Type B pancreatic cell (in vitro differentiated cells): ENCODE results near the gene CAPN15. TPM values are rescaled to one million over a fixed set of nuclear protein-coding genes. Genes with fewer than 3 reads are reported as not detected.

Source experiments
- DNase-seq: peaks from one replicate; pipeline ENCODE4 v3.0.0; 2021; ENCODE audit warnings: mixed read lengths; ENCODE audit not compliant: unreplicated experiment; ENCODE audit errors: extremely low spot score
- H3K27ac Mint-ChIP-seq: 2 replicates; pipeline ENCODE4 v1.8.0; 2021; ENCODE audit warnings: mild to moderate bottlenecking, mixed read lengths
- H3K27me3 Mint-ChIP-seq: 2 replicates; pipeline ENCODE4 v1.8.0; 2021; ENCODE audit warnings: mixed read lengths
- H3K36me3 Mint-ChIP-seq: 2 replicates; pipeline ENCODE4 v1.8.0; 2021; ENCODE audit warnings: mixed read lengths
- H3K4me1 Mint-ChIP-seq: one replicate; pipeline ENCODE4 v1.8.0; 2021; ENCODE audit warnings: mixed read lengths; ENCODE audit not compliant: unreplicated experiment
- H3K4me3 Mint-ChIP-seq: 2 replicates; pipeline ENCODE4 v1.8.0; 2021; ENCODE audit warnings: mild to moderate bottlenecking, mixed read lengths
- H3K9me3 Mint-ChIP-seq: 2 replicates; pipeline ENCODE4 v1.8.0; 2021; ENCODE audit warnings: mixed read lengths
- CTCF ChIP-seq: fragments of 200-600 bp; sonication (generic); conservative IDR thresholded peaks from 2 replicates; pipeline ENCODE4 v1.5.0; 2021; ENCODE audit warnings: antibody characterized with exemption, mild to moderate bottlenecking
- total RNA-seq: library from RNA; stranded (reverse); gene quantifications from 2 replicates; pipeline ENCODE4 v1.2.1, GENCODE V29; 2021; ENCODE audit warnings: low replicate concordance

The CAPN15 gene
- total RNA-seq, 1 donor from 2014 or later = 52.3 TPM

DNA sequence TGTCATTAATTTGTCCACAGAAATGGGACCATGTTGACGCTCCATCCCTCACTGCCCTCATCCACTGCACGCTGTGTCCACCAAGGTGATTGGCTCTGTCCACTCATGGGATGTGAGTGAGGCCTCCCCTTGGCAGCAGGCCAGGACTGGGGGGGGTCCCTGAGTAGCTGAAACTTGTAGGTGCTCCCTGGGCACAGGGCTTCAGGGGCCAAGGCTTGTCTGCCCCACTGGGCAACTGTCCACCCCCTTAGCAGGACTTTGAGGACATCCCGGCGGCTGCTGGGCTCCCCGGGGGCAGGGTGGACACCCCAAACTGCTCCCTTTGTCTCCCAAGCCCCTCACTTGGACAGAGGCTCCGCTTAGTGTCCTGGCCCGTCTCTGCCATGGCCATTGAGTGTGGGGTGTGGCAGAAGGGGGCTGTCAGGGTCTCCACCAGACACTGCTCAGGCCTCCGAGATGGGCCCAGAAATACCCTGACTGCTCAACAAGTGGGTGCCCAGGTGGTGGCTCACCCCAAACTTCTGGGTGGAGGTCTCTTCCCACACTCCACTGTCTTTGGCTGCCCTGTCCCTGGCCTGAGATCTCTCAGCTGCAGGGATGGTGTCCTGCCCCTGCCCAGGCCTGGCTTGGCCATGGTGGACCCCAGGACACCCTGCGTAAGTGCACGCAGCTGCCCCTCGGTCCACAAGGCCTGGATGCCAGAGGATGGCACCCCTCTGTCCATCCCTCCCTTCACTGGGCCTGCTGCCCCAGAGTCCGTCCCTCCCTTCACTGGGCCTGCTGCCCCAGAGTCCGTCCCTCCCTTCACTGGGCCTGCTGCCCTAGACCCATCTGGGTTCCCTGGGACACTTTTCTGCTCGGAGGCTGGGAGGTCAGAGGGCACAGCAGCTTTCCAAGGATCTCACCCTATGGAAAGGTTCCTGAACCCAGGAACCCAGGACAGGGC is 59.4 kb downstream of the CAPN15 start:
- H3K9me3 Mint-ChIP-seq = no peaks in the 10 kb centered on the region
- H3K4me1 Mint-ChIP-seq = peaks cover 20% of the 10 kb centered on the region
- no peak for TF ChIP-seq CTCF
- H3K27ac Mint-ChIP-seq = peak overlapping the region; percentile 84
- H3K4me3 Mint-ChIP-seq = peak overlapping the region; percentile 86
- no peaks in the 10 kb centered on the region for H3K27me3 Mint-ChIP-seq
- no peak for DNase-seq
- peaks cover 4% of the 10 kb centered on the region for H3K36me3 Mint-ChIP-seq

- H3K27me3 Mint-ChIP-seq = no peaks in the 10 kb centered on the region
- peaks cover 28% of the 10 kb centered on the region for H3K4me1 Mint-ChIP-seq
- TF ChIP-seq CTCF = no peak
- peak overlapping the region; percentile 96 for H3K4me3 Mint-ChIP-seq
- no peaks in the 10 kb centered on the region for H3K9me3 Mint-ChIP-seq
- DNase-seq = no peak
- peak overlapping the region; percentile 99 for H3K27ac Mint-ChIP-seq
- H3K36me3 Mint-ChIP-seq = peaks cover 4% of the 10 kb centered on the region
Measured at GRCh38 chr16:588639-588888, 61.1 kb downstream of the CAPN15 start.

GRCh38 chr16:588889-589657 is 61.6 kb downstream of the CAPN15 start:
- H3K4me3 Mint-ChIP-seq = peak overlapping the region; percentile 98
- DNase-seq = peak; percentile 99
- H3K27me3 Mint-ChIP-seq = no peaks in the 10 kb centered on the region
- TF ChIP-seq CTCF = no peak
- H3K27ac Mint-ChIP-seq = peak overlapping the region; percentile 99
- peaks cover 4% of the 10 kb centered on the region for H3K36me3 Mint-ChIP-seq
- no peaks in the 10 kb centered on the region for H3K9me3 Mint-ChIP-seq
- H3K4me1 Mint-ChIP-seq = peaks cover 31% of the 10 kb centered on the region

DNA sequence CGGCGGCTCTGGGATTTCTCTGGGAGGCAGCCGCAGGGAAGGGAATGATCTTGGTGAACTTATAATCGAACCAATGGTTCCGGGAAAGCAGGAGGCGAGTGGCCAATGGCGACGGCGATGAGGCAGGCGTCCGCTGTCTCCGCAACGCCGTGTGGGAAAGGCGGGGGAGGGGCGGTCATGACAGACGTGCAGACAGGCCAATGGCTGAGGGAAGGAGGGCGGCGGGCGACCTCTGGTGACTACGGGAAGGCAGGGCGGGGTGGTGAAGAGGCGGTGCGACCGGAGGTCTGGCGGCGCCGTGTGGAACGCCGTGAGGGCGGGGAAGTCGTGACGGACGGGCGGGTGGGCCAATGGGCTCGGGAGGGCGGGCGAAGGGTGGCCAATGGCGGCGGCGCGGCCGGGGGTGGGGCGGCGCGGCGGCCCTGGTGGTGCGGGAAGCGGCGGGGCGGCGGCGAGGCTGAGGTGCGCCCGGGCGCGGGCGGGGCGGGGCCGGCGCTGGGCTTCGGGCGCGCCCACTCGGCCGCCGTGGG is 62.2 kb downstream of the CAPN15 start, which contains the start of gene RAB40C:
Gene RAB40C (plus strand): TSS at position 409 of the 530 bp plus-strand sequence. CDS start 226 bp downstream, outside the sequence.
- DNase-seq = peak; percentile 99
- H3K4me1 Mint-ChIP-seq = peaks cover 37% of the 10 kb centered on the region
- no peak for TF ChIP-seq CTCF
- peak within 1 kb of the TSS; percentile 99 for H3K27ac Mint-ChIP-seq
- no peaks in the 10 kb centered on the region for H3K27me3 Mint-ChIP-seq
- no peaks in the 10 kb centered on the region for H3K9me3 Mint-ChIP-seq
- peaks cover 4% of the 10 kb centered on the region for H3K36me3 Mint-ChIP-seq
- peak within 1 kb of the TSS; percentile 98 for H3K4me3 Mint-ChIP-seq

DNA sequence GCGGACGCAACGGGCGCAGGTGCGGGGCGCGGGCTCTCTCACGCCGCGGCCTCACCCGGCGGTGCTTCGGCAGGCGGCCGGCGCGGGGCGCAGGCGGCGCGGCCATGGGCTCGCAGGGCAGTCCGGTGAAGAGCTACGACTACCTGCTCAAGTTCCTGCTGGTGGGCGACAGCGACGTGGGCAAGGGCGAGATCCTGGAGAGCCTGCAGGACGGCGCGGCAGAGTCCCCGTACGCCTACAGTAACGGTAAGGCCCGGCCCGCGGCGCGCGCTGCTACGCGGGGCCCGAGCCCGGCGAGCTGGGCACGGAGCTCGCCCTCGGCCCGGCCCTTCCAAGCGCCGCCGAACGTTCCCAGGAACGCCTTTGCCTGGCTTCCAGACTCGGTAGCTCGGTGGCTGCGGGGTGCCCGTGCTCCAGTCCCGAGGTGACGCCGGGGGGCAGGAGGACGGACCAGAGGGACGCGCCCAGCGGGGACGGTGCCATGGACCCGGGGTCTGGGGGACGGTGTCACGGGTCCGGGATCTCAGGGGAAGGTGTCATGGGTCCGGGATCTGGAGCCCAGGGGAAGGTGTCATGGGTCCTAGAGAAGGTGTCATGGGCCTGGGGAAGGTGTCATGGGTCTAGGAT is 62.8 kb downstream of the CAPN15 start:
- no peaks in the 10 kb centered on the region for H3K9me3 Mint-ChIP-seq
- no peak for TF ChIP-seq CTCF
- H3K4me3 Mint-ChIP-seq = peak overlapping the region; percentile 91
- H3K4me1 Mint-ChIP-seq = peaks cover 36% of the 10 kb centered on the region
- H3K36me3 Mint-ChIP-seq = peaks cover 4% of the 10 kb centered on the region
- peak overlapping the region; percentile 79 for H3K27ac Mint-ChIP-seq
- H3K27me3 Mint-ChIP-seq = no peaks in the 10 kb centered on the region
- no peak for DNase-seq
